Nephron progenitor cell (in vitro differentiated cells): ENCODE results near the gene MYO1C.

ENCODE experiments used
- DNase-seq: peaks from one replicate; pipeline ENCODE4 v3.0.0; 2021
- H3K27ac Mint-ChIP-seq: 2 replicates; pipeline ENCODE4 v1.8.0; 2021; ENCODE audit warnings: mild to moderate bottlenecking, moderate library complexity, mixed read lengths
- H3K27me3 Mint-ChIP-seq: 2 replicates; pipeline ENCODE4 v1.8.0; 2021; ENCODE audit warnings: mild to moderate bottlenecking, low read depth, mixed read lengths; ENCODE audit not compliant: poor library complexity
- H3K36me3 Mint-ChIP-seq: 2 replicates; pipeline ENCODE4 v1.8.0; 2021; ENCODE audit warnings: low read depth, mixed read lengths
- H3K4me1 Mint-ChIP-seq: 2 replicates; pipeline ENCODE4 v1.8.0; 2021; ENCODE audit warnings: mixed read lengths
- H3K4me3 Mint-ChIP-seq: 2 replicates; pipeline ENCODE4 v1.8.0; 2021; ENCODE audit warnings: mild to moderate bottlenecking, moderate library complexity, mixed read lengths
- H3K9me3 Mint-ChIP-seq: 2 replicates; pipeline ENCODE4 v1.8.0; 2021; ENCODE audit warnings: mild to moderate bottlenecking, moderate library complexity, mixed read lengths
- CTCF ChIP-seq: fragments of 200-600 bp; sonication (generic); IDR thresholded peaks from 2 replicates; pipeline ENCODE4 v1.5.0; 2021; ENCODE audit warnings: antibody characterized with exemption

Gene MYO1C, protein sequence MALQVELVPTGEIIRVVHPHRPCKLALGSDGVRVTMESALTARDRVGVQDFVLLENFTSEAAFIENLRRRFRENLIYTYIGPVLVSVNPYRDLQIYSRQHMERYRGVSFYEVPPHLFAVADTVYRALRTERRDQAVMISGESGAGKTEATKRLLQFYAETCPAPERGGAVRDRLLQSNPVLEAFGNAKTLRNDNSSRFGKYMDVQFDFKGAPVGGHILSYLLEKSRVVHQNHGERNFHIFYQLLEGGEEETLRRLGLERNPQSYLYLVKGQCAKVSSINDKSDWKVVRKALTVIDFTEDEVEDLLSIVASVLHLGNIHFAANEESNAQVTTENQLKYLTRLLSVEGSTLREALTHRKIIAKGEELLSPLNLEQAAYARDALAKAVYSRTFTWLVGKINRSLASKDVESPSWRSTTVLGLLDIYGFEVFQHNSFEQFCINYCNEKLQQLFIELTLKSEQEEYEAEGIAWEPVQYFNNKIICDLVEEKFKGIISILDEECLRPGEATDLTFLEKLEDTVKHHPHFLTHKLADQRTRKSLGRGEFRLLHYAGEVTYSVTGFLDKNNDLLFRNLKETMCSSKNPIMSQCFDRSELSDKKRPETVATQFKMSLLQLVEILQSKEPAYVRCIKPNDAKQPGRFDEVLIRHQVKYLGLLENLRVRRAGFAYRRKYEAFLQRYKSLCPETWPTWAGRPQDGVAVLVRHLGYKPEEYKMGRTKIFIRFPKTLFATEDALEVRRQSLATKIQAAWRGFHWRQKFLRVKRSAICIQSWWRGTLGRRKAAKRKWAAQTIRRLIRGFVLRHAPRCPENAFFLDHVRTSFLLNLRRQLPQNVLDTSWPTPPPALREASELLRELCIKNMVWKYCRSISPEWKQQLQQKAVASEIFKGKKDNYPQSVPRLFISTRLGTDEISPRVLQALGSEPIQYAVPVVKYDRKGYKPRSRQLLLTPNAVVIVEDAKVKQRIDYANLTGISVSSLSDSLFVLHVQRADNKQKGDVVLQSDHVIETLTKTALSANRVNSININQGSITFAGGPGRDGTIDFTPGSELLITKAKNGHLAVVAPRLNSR

GRCh38 chr17:1492249-1493206, at the start of gene MYO1C:
Gene MYO1C, minus strand, starts transcription at chr17:1492686. Its CDS starts 199 bp downstream, at chr17:1492487.
- peaks cover 49% of the 10 kb centered on the region for H3K4me1 Mint-ChIP-seq
- no peak within 1 kb of the TSS for H3K27ac Mint-ChIP-seq
- no peaks in the 10 kb centered on the region for H3K9me3 Mint-ChIP-seq
- H3K4me3 Mint-ChIP-seq, result peak within 1 kb of the TSS; percentile 83
- H3K27me3 Mint-ChIP-seq, result peaks cover 27% of the 10 kb centered on the region
- no peaks in the 10 kb centered on the region for H3K36me3 Mint-ChIP-seq
- DNase-seq, result no peak
- no peak for TF ChIP-seq CTCF

- H3K9me3 Mint-ChIP-seq, result no peaks in the 10 kb centered on the region
- DNase-seq, result no peak
- no peak overlapping the region for H3K27ac Mint-ChIP-seq
- H3K4me3 Mint-ChIP-seq, result no peak overlapping the region
- TF ChIP-seq CTCF, result no peak
- peaks cover 6% of the 10 kb centered on the region for H3K4me1 Mint-ChIP-seq
- H3K27me3 Mint-ChIP-seq, result no peaks in the 10 kb centered on the region
- H3K36me3 Mint-ChIP-seq, result peaks cover 74% of the 10 kb centered on the region
These were observed 49.0 kb upstream of the MYO1C start for GRCh38 chr17:1541367-1541904.

GRCh38 chr17:1539811-1540210, 47.3 kb upstream of the MYO1C start:
- DNase-seq, result no peak
- Mint-ChIP-seq H3K27me3 (no peaks in the 10 kb centered on the region), H3K4me1 (peaks cover 6% of the 10 kb centered on the region), H3K27ac (peak overlapping the region; percentile 83), H3K36me3 (peaks cover 73% of the 10 kb centered on the region), H3K4me3 (no peak overlapping the region), H3K9me3 (no peaks in the 10 kb centered on the region)
- TF ChIP-seq CTCF, result no peak

DNA sequence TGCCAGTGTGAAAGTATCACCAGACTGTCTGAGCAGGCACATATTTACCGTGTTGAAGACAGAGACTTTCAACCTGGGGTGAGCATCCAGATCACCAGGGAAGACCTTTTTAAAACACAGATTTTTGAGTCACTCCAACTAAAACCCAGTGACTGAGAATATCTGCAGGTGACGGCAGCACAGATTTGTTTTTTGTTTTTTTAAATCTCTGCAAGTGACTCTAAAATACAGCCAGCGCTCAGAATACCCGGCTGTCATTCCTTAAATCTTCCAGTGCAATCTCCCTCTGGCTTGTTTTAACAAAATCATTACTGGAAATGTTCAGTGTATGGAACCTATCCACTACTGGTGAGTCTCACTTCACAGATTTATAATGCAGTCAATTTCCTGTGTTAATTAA, 43.3 kb upstream of the MYO1C start:
- Mint-ChIP-seq H3K4me1 (no peaks in the 10 kb centered on the region), H3K27ac (peak overlapping the region; percentile 83), H3K4me3 (no peak overlapping the region), H3K27me3 (no peaks in the 10 kb centered on the region), H3K36me3 (peaks cover 74% of the 10 kb centered on the region), H3K9me3 (no peaks in the 10 kb centered on the region)
- no peak for DNase-seq
- no peak for TF ChIP-seq CTCF
